Measurements from ENCODE around the gene DAB2. TPM values are rescaled to one million over a fixed set of nuclear protein-coding genes. Genes with fewer than 3 reads are reported as not detected.

The DAB2 gene
- total RNA-seq, 1 experiment from 2014 or later, result 14.1 TPM

GRCh38 chr5:39360471-39361111 is 64.2 kb downstream of the DAB2 start:
- TF ChIP-seq CTCF (conservative IDR thresholded peaks at IDR 0.05; ENCODE audit: low read depth, low read length) (no peak), EZH2phosphoT487 (IDR thresholded peaks at IDR 0.05; ENCODE audit: borderline replicate concordance, low read length) (no peak), EZH2 (IDR thresholded peaks at IDR 0.05; ENCODE audit: low read length, unreplicated experiment) (no peak)
- Histone ChIP-seq H3K9me3 (ENCODE audit: low read length) (no peaks in the 10 kb centered on the region), H3F3A (ENCODE audit: low read length, unreplicated experiment) (no peaks in the 10 kb centered on the region), H3K9ac (ENCODE audit: low read length) (no peak overlapping the region), H3K4me2 (ENCODE audit: low read length) (no peak overlapping the region), H3K4me3 (ENCODE audit: low read length) (no peak overlapping the region), H3K36me3 (ENCODE audit: low read depth, low read length) (no peaks in the 10 kb centered on the region), H2AFZ (ENCODE audit: low read length) (no peak overlapping the region), H4K20me1 (ENCODE audit: low read length) (no peaks in the 10 kb centered on the region), H3K79me2 (ENCODE audit: low read length) (no peaks in the 10 kb centered on the region), H3K4me1 (ENCODE audit: insufficient read depth, low read length) (peaks cover 4% of the 10 kb centered on the region; the same call in 1 of the 2 replicates), H3K9me2 (replicated peaks; ENCODE audit: low read length) (no peaks in the 10 kb centered on the region), H3K27ac (ENCODE audit: low read length) (no peak overlapping the region), H3K27me3 (ENCODE audit: low read length) (no peaks in the 10 kb centered on the region)
- no TSS peak for BruUV-seq (replicated peaks)
- DNase-seq, result peak; percentile 25
- ChIA-PET CTCF (no interaction called here), POLR2A (ENCODE audit: unreplicated experiment) (no interaction called here)
- intact Hi-C loops (cut with micrococcal nuclease), result no loop called here
- no peak for ATAC-seq

- TF ChIP-seq CTCF (conservative IDR thresholded peaks at IDR 0.05; ENCODE audit: low read depth, low read length) (no peak), EZH2phosphoT487 (IDR thresholded peaks at IDR 0.05; ENCODE audit: borderline replicate concordance, low read length) (no peak)
- Histone ChIP-seq H3K27ac (ENCODE audit: low read length) (no peak overlapping the region), H3K9ac (ENCODE audit: low read length) (no peak overlapping the region), H3K4me1 (ENCODE audit: insufficient read depth, low read length) (peaks cover 4% of the 10 kb centered on the region; the same call in 1 of the 2 replicates), H3K9me2 (replicated peaks; ENCODE audit: low read length) (no peaks in the 10 kb centered on the region), H3K9me3 (ENCODE audit: low read length) (no peaks in the 10 kb centered on the region), H2AFZ (ENCODE audit: low read length) (no peak overlapping the region), H3K27me3 (ENCODE audit: low read length) (no peaks in the 10 kb centered on the region), H3K36me3 (ENCODE audit: low read depth, low read length) (no peaks in the 10 kb centered on the region), H4K20me1 (ENCODE audit: low read length) (no peaks in the 10 kb centered on the region), H3F3A (ENCODE audit: low read length, unreplicated experiment) (no peaks in the 10 kb centered on the region), H3K4me3 (ENCODE audit: low read length) (no peak overlapping the region), H3K79me2 (ENCODE audit: low read length) (no peaks in the 10 kb centered on the region), H3K4me2 (ENCODE audit: low read length) (no peak overlapping the region)
- intact Hi-C loops (cut with micrococcal nuclease), result no loop called here
- ATAC-seq (no peak), DNase-seq (no peak)
- BruUV-seq (replicated peaks), result no TSS peak
- ChIA-PET CTCF (no interaction called here), POLR2A (ENCODE audit: unreplicated experiment) (no interaction called here)
Measured at GRCh38 chr5:39356263-39356662, 68.5 kb downstream of the DAB2 start.

GRCh38 chr5:39355324-39355723 is 69.5 kb downstream of the DAB2 start:
- POLR2A ChIA-PET (ENCODE audit: unreplicated experiment), result interaction anchor here (0.7 kb wide), 1 partner anchor 82 kb away, joined by 4 read pairs; no protein-coding TSS in a partner anchor
- ATAC-seq (peak; percentile 57), DNase-seq (peak; percentile 48)
- H3K4me2 ChIP-seq (ENCODE audit: low read length), result no peak overlapping the region
- TF ChIP-seq CTCF (conservative IDR thresholded peaks at IDR 0.05; ENCODE audit: low read depth, low read length), result no peak
- TF ChIP-seq EZH2phosphoT487 (IDR thresholded peaks at IDR 0.05; ENCODE audit: borderline replicate concordance, low read length), result no peak
- TF ChIP-seq EZH2 (IDR thresholded peaks at IDR 0.05; ENCODE audit: low read length, unreplicated experiment), result no peak
- no peak overlapping the region for H3K4me3 ChIP-seq (ENCODE audit: low read length)
- no peaks in the 10 kb centered on the region for H3K27me3 ChIP-seq (ENCODE audit: low read length)
- H3K9me3 ChIP-seq (ENCODE audit: low read length), result no peaks in the 10 kb centered on the region
- H3K9me2 ChIP-seq (replicated peaks; ENCODE audit: low read length), result no peaks in the 10 kb centered on the region
- H3K4me1 ChIP-seq (ENCODE audit: insufficient read depth, low read length), result no peaks in the 10 kb centered on the region; the same call in 1 of the 2 replicates
- no TSS peak for BruUV-seq (replicated peaks)
- CTCF ChIA-PET, result interaction anchor here (0.6 kb wide), 1 partner anchor 935 kb away, joined by 3 read pairs; no protein-coding TSS in a partner anchor
- H3K9ac ChIP-seq (ENCODE audit: low read length), result no peak overlapping the region
- H3K79me2 ChIP-seq (ENCODE audit: low read length), result no peaks in the 10 kb centered on the region
- H3K36me3 ChIP-seq (ENCODE audit: low read depth, low read length), result no peaks in the 10 kb centered on the region
- H2AFZ ChIP-seq (ENCODE audit: low read length), result no peak overlapping the region
- no peaks in the 10 kb centered on the region for H3F3A ChIP-seq (ENCODE audit: low read length, unreplicated experiment)
- intact Hi-C loops (cut with micrococcal nuclease), result no loop called here
- H4K20me1 ChIP-seq (ENCODE audit: low read length), result no peaks in the 10 kb centered on the region
- H3K27ac ChIP-seq (ENCODE audit: low read length), result no peak overlapping the region
